IPS-NIHi11 (cell line): ENCODE results near the gene IRX2.

Experiments used
- DNase-seq: peaks from one replicate; pipeline ENCODE4 v3.0.0; 2012; ENCODE audit warnings: mixed read lengths, low spot score

Gene IRX2

GRCh38 chr5:2741956-2742355, 9.5 kb downstream of the IRX2 start:
- DNase-seq: no peak

GRCh38 chr5:2740876-2741555, 10.5 kb downstream of the IRX2 start:
- no peak for DNase-seq

GRCh38 chr5:2740051-2740875, 11.2 kb downstream of the IRX2 start:
- DNase-seq: no peak

- no peak for DNase-seq
Measured at GRCh38 chr5:2739360-2740050, 12.0 kb downstream of the IRX2 start.

GRCh38 chr5:2738700-2739359, 12.6 kb downstream of the IRX2 start:
- no peak for DNase-seq

- DNase-seq: no peak
Measured at GRCh38 chr5:2738156-2738699, 13.2 kb downstream of the IRX2 start.

GRCh38 chr5:2737273-2738155, 14.0 kb downstream of the IRX2 start:
- no peak for DNase-seq

- no peak for DNase-seq
Measured at GRCh38 chr5:2736872-2737271, 14.6 kb downstream of the IRX2 start.

GRCh38 chr5:2735996-2736395, 15.5 kb downstream of the IRX2 start:
- no peak for DNase-seq

GRCh38 chr5:2732850-2733249, 18.6 kb downstream of the IRX2 start:
- no peak for DNase-seq

- DNase-seq: no peak
Measured at GRCh38 chr5:2732004-2732403, 19.5 kb downstream of the IRX2 start.

- no peak for DNase-seq
Measured at GRCh38 chr5:2729189-2729588, 22.3 kb downstream of the IRX2 start.

- DNase-seq: no peak
Measured at GRCh38 chr5:2727550-2727949, 23.9 kb downstream of the IRX2 start.

- no peak for DNase-seq
Measured at GRCh38 chr5:2725980-2726765, 25.3 kb downstream of the IRX2 start.

GRCh38 chr5:2724831-2725230, 26.6 kb downstream of the IRX2 start:
- no peak for DNase-seq

- no peak for DNase-seq
Measured at GRCh38 chr5:2724031-2724581, 27.4 kb downstream of the IRX2 start.

GRCh38 chr5:2722901-2723300, 28.6 kb downstream of the IRX2 start:
- no peak for DNase-seq

GRCh38 chr5:2721385-2722138, 29.9 kb downstream of the IRX2 start:
- DNase-seq: no peak

- DNase-seq: no peak
Measured at GRCh38 chr5:2719332-2719731, 32.1 kb downstream of the IRX2 start.
